Fibroblast of lung (primary cell): ENCODE data around the gene NDUFS3. TPM values are rescaled to one million over a fixed set of nuclear protein-coding genes. Genes with fewer than 3 reads are reported as not detected.
A peak's percentile ranks its signal among the peaks of the same experiment; 100 is the strongest.

ENCODE experiments used
- DNase-seq, 2 donors: peaks; one replicate each; pipeline versions ENCODE4 v3.0.0 to v3.0.0-alpha.2; 2010; ENCODE audit warnings: low read depth in 2 of 2
- H2AFZ ChIP-seq: 2 replicates; pipeline ENCODE4 v1.5.1; 2012; ENCODE audit warnings: low read length, control low read depth, inconsistent platforms
- H3K27ac ChIP-seq: 2 replicates; pipeline ENCODE4 v1.5.1; 2011; ENCODE audit warnings: low read length, control low read depth; ENCODE audit not compliant: insufficient read depth
- H3K27me3 ChIP-seq: 2 replicates; pipeline ENCODE4 v1.5.1; 2011; ENCODE audit warnings: mild to moderate bottlenecking, low read length; ENCODE audit not compliant: control insufficient read depth, insufficient read depth
- H3K36me3 ChIP-seq: 2 replicates; pipeline ENCODE4 v1.5.1; 2011; ENCODE audit warnings: low read length; ENCODE audit not compliant: control insufficient read depth, insufficient read depth
- H3K4me1 ChIP-seq: 2 replicates; pipeline ENCODE4 v1.5.1; 2011; ENCODE audit warnings: low read length; ENCODE audit not compliant: control insufficient read depth, insufficient read depth; ENCODE audit errors: extremely low read depth
- H3K4me2 ChIP-seq: 2 replicates; pipeline ENCODE4 v1.5.1; 2011; ENCODE audit warnings: low read length, control low read depth; ENCODE audit not compliant: insufficient read depth; ENCODE audit errors: extremely low read depth
- H3K4me3 ChIP-seq, 4 experiments: fragments of 200-600 bp in 1 of 4; sonication (generic) in 1 of 4; replicated peaks in 1 of 4; 2 replicates each; pipeline ENCODE4 v1.5.1; 2011 to 2016; ENCODE audit warnings: low read length in 4 of 4, low read depth in 3 of 4, mild to moderate bottlenecking in 3 of 4, control low read depth in 2 of 4, inconsistent platforms in 1 of 4, mixed read lengths in 1 of 4; ENCODE audit not compliant: insufficient read depth in 1 of 4; ENCODE audit errors: control extremely low read depth in 1 of 4
- H3K79me2 ChIP-seq: 2 replicates; pipeline ENCODE4 v1.5.1; 2012; ENCODE audit warnings: mild to moderate bottlenecking, low read length, inconsistent platforms; ENCODE audit not compliant: control insufficient read depth, insufficient read depth
- H3K9ac ChIP-seq: 2 replicates; pipeline ENCODE4 v1.5.1; 2011; ENCODE audit warnings: mild to moderate bottlenecking, low read length, control low read depth; ENCODE audit not compliant: insufficient read depth
- H3K9me3 ChIP-seq: 2 replicates; pipeline ENCODE4 v1.5.1; 2012; ENCODE audit warnings: low read depth, low read length; ENCODE audit not compliant: control insufficient read depth, insufficient read depth
- H4K20me1 ChIP-seq: 2 replicates; pipeline ENCODE4 v1.5.1; 2011; ENCODE audit warnings: low read length; ENCODE audit not compliant: control insufficient read depth, insufficient read depth; ENCODE audit errors: extremely low read depth
- EZH2 ChIP-seq: IDR thresholded peaks from 2 replicates; pipeline ENCODE4 v1.5.1; 2012; ENCODE audit warnings: low read length, control low read depth, mild to moderate bottlenecking; ENCODE audit errors: missing control alignments
- polyA plus RNA-seq, 2 donors: library from polyadenylated mRNA; depleted of rRNA in 1 of 2; stranded (reverse) in 1 of 2; unstranded in 1 of 2; fragments of >200 nt; gene quantifications; 2 replicates each; pipeline ENCODE4 v1.2.1, GENCODE V29; 2011 to 2012; ENCODE audit warnings: missing spikeins in 1 of 2
- total RNA-seq: library from RNA; depleted of rRNA; stranded (reverse); fragments of >200 nt; gene quantifications from 2 replicates; pipeline ENCODE4 v1.2.1, GENCODE V29; 2014
- TF ChIP-seq, protein P1 (sequence below), 2 donors: IDR thresholded peaks in 1 of 2; conservative IDR thresholded peaks in 1 of 2; 1 replicate in 1 of 2; 2 replicates in 1 of 2; pipeline ENCODE4 v1.5.1; 2011 to 2012; ENCODE audit warnings: low read length in 2 of 2, control low read depth in 1 of 2, inconsistent platforms in 1 of 2, low read depth in 1 of 2, mild to moderate bottlenecking in 1 of 2

NDUFS3 gene
- total and polyA plus RNA-seq, 2 donors (not counting 1 experiment from before 2014, with no cell fraction given): 76.5 to 113 TPM

DNA sequence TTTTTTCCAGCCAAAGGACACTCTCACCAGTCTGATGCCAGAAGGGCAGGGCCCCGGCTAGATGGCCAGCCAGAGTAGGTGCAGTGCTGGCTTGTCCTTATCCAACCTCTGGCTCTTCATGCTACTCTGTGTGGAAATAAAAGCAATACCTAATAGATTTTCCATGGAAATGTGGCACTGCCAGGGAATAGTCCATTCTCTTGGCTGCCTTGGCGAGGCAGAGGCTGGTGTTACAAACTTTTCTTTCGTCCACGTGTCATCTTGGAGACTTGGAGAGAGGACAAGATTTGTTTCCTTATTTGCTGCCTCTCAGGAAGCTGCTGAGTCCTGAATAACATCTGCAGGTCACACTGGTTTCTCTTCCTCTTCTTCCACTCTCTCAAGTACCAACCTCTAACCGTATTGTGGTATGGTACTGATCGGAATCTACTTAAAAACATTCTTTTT lies 32.5 kb downstream of the NDUFS3 start:
- H3K79me2 ChIP-seq: no peaks in the 10 kb centered on the region
- H3K4me1 ChIP-seq: peaks cover 13% of the 10 kb centered on the region
- H3K27ac ChIP-seq: no peak overlapping the region
- no peaks in the 10 kb centered on the region for H3K9me3 ChIP-seq
- H2AFZ ChIP-seq: no peak overlapping the region
- no peak overlapping the region for H3K9ac ChIP-seq
- no peaks in the 10 kb centered on the region for H4K20me1 ChIP-seq
- TF ChIP-seq, protein P1, sequence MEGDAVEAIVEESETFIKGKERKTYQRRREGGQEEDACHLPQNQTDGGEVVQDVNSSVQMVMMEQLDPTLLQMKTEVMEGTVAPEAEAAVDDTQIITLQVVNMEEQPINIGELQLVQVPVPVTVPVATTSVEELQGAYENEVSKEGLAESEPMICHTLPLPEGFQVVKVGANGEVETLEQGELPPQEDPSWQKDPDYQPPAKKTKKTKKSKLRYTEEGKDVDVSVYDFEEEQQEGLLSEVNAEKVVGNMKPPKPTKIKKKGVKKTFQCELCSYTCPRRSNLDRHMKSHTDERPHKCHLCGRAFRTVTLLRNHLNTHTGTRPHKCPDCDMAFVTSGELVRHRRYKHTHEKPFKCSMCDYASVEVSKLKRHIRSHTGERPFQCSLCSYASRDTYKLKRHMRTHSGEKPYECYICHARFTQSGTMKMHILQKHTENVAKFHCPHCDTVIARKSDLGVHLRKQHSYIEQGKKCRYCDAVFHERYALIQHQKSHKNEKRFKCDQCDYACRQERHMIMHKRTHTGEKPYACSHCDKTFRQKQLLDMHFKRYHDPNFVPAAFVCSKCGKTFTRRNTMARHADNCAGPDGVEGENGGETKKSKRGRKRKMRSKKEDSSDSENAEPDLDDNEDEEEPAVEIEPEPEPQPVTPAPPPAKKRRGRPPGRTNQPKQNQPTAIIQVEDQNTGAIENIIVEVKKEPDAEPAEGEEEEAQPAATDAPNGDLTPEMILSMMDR (conservative IDR thresholded peaks at IDR 0.05 in 1 of 2, IDR thresholded peaks at IDR 0.05 in 1 of 2; ENCODE audit: low read depth in 1 of 2, low read length in 2 of 2): no peak
- TF ChIP-seq EZH2: no peak
- no peak overlapping the region for H3K4me3 ChIP-seq
- no peaks in the 10 kb centered on the region for H3K36me3 ChIP-seq
- H3K27me3 ChIP-seq: no peaks in the 10 kb centered on the region
- no peak for DNase-seq
- H3K4me2 ChIP-seq: no peak overlapping the region

DNA sequence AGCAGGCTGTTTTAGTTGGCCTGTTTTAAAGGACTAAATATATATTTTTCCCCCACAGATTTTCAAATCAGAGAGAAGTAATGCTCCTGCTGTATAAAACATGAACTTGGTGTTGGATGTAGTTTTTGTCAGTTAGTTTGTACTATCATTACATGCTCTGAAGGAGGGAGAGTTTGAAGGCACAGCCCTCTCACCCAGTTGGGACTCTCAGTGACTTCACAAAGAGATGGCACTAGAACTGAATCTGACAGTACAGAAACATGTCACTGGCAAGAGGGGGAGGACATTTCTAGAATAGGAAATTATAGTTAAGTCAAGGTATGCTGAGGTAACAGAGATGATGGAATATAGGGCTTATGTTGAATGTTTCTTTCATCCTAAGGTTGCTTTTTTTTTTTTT lies 36.4 kb downstream of the NDUFS3 start:
- no peaks in the 10 kb centered on the region for H4K20me1 ChIP-seq
- peaks cover under 1% of the 10 kb centered on the region for H3K36me3 ChIP-seq
- H3K4me1 ChIP-seq: peaks cover 11% of the 10 kb centered on the region
- TF ChIP-seq, protein P1 (conservative IDR thresholded peaks at IDR 0.05 in 1 of 2, IDR thresholded peaks at IDR 0.05 in 1 of 2; ENCODE audit: low read depth in 1 of 2, low read length in 2 of 2): no peak
- TF ChIP-seq EZH2: no peak
- H3K4me3 ChIP-seq: no peak overlapping the region
- no peak overlapping the region for H3K4me2 ChIP-seq
- no peaks in the 10 kb centered on the region for H3K9me3 ChIP-seq
- H3K9ac ChIP-seq: no peak overlapping the region
- H3K27me3 ChIP-seq: no peaks in the 10 kb centered on the region
- H3K27ac ChIP-seq: no peak overlapping the region
- H2AFZ ChIP-seq: no peak overlapping the region
- no peak for DNase-seq
- no peaks in the 10 kb centered on the region for H3K79me2 ChIP-seq

DNA sequence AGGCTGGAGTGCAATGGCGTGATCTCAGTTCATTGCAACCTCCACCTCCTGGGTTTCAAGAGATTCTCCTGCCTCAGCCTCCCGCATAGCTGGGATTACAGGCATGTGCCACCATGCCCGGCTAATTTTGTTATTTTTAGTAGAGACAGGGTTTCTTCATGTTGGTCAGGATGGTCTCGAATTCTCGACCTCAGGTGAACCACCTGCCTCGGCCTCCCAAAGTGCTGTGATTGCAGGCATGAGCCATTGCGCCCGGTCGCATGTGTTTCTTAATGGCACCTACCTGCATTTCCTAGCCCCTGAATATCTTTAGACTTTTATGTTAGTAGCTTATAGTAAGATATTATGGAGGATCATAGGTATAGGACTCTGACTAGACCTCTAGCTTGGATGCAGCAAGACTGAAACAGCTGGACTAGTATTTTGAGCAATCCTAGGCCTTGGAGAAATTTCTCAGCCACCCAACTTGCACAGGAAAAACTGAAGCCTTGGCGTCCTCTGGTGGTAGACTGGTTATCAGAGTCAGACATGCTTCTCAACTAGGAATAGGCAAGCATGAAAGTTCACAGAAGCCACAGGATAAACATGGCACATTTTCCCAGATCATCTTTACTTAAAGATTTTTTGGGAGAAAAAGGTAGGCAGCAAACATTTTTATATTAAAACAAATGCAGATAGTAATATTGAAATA lies 38.0 kb downstream of the NDUFS3 start:
- Histone ChIP-seq H3K4me3 (no peak overlapping the region), H3K9ac (no peak overlapping the region), H3K27me3 (no peaks in the 10 kb centered on the region), H2AFZ (no peak overlapping the region), H3K4me2 (peak overlapping the region; percentile 61), H3K4me1 (peaks cover 11% of the 10 kb centered on the region), H3K36me3 (peaks cover 6% of the 10 kb centered on the region), H3K27ac (peak overlapping the region; percentile 11), H4K20me1 (no peaks in the 10 kb centered on the region), H3K9me3 (no peaks in the 10 kb centered on the region), H3K79me2 (no peaks in the 10 kb centered on the region)
- peak; percentile 65 to 90 for DNase-seq
- TF ChIP-seq EZH2: no peak
- TF ChIP-seq, protein P1 (conservative IDR thresholded peaks at IDR 0.05 in 1 of 2, IDR thresholded peaks at IDR 0.05 in 1 of 2; ENCODE audit: low read depth in 1 of 2, low read length in 2 of 2): peak; percentile 99 to 100
